H1 (cell line): ENCODE data around the gene SCARB1. TPM values are rescaled to one million over a fixed set of nuclear protein-coding genes. Genes with fewer than 3 reads are reported as not detected.
A peak's percentile ranks its signal among the peaks of the same experiment; 100 is the strongest.

ENCODE experiments used
- CTCF ChIA-PET: fragments of 300-600 bp; sonication (Branson Sonifier 250); formaldehyde crosslinking; loops from one replicate; lab custom pipeline; 2021; ENCODE audit not compliant: partially characterized antibody; lab: Charles Lee
- POLR2A ChIA-PET: fragments of 300-600 bp; sonication (Branson Sonifier 250); formaldehyde crosslinking; loops from one replicate; lab custom pipeline; 2021; ENCODE audit warnings: inconsistent platforms; ENCODE audit not compliant: partially characterized antibody; lab: Charles Lee
- DNase-seq, 2 experiments: peaks; one replicate each; pipeline versions ENCODE4 v3.0.0 to v3.0.0-alpha.2; 2010 to 2022; ENCODE audit warnings: low spot score in 2 of 2, low read depth in 1 of 2, mixed read lengths in 1 of 2
- FAIRE-seq: peaks from 2 replicates; lab custom pipeline; 2011; peaks lifted over from hg19 to GRCh38; lab: Jason Lieb, UNC
- H2AFZ ChIP-seq: 2 replicates; pipeline ENCODE4 v1.8.1; 2012; ENCODE audit warnings: low read length, inconsistent platforms
- H2AK5ac ChIP-seq: 2 replicates; pipeline ENCODE4 v1.6.1; 2013; ENCODE audit warnings: low read depth, low read length
- H2BK120ac ChIP-seq: replicated peaks from 2 replicates; pipeline ENCODE3; 2013; ENCODE audit warnings: low read depth, low read length, inconsistent platforms
- H2BK12ac ChIP-seq: 2 replicates; pipeline ENCODE4 v1.6.1; 2013; ENCODE audit warnings: low read depth, low read length
- H2BK15ac ChIP-seq: 2 replicates; pipeline ENCODE4 v1.6.1; 2013; ENCODE audit warnings: low read length
- H2BK20ac ChIP-seq: 2 replicates; pipeline ENCODE4 v1.6.1; 2013; ENCODE audit warnings: low read length
- H2BK5ac ChIP-seq: 2 replicates; pipeline ENCODE4 v1.6.1; 2013; ENCODE audit warnings: low read depth, low read length
- H3K14ac ChIP-seq: 2 replicates; pipeline ENCODE4 v1.6.1; 2013; ENCODE audit warnings: inconsistent platforms; ENCODE audit not compliant: insufficient read length
- H3K18ac ChIP-seq: 2 replicates; pipeline ENCODE4 v1.6.1; 2013; ENCODE audit warnings: low read length; ENCODE audit errors: extremely low read depth
- H3K23ac ChIP-seq: 2 replicates; pipeline ENCODE4 v1.6.1; 2013; ENCODE audit warnings: inconsistent platforms; ENCODE audit not compliant: insufficient read length
- H3K23me2 ChIP-seq: 2 replicates; pipeline ENCODE4 v1.6.1; 2013; ENCODE audit warnings: low read depth, low read length
- H3K27ac ChIP-seq: 2 replicates; pipeline ENCODE4 v1.6.1; 2011; ENCODE audit warnings: low read depth, low read length, inconsistent platforms
- H3K27me3 ChIP-seq, 4 experiments: replicated peaks in 1 of 4; 1 replicate in 1 of 4; 2 replicates in 3 of 4; pipeline versions ENCODE4 v1.6.1 to v1.8.1; 2011 to 2013; ENCODE audit warnings: low read length in 3 of 4, mild to moderate bottlenecking in 3 of 4, inconsistent platforms in 2 of 4, mixed read lengths in 2 of 4, moderate library complexity in 1 of 4; ENCODE audit not compliant: control insufficient read depth in 3 of 4, insufficient read depth in 3 of 4; ENCODE audit errors: extremely low read depth in 1 of 4
- H3K36me3 ChIP-seq, 4 experiments: 2 replicates each; pipeline versions ENCODE4 v1.6.1 to v1.8.1; 2011 to 2013; ENCODE audit warnings: mild to moderate bottlenecking in 4 of 4, low read length in 3 of 4, moderate library complexity in 2 of 4, control low read depth in 1 of 4, inconsistent platforms in 1 of 4; ENCODE audit not compliant: insufficient read depth in 4 of 4, control insufficient read depth in 2 of 4
- H3K4ac ChIP-seq: replicated peaks from 2 replicates; pipeline ENCODE3; 2013; ENCODE audit warnings: low read length, low read depth, mixed read lengths, inconsistent platforms; ENCODE audit not compliant: insufficient read length
- H3K4me1 ChIP-seq, 4 experiments: replicated peaks in 1 of 4; 1 replicate in 1 of 4; 2 replicates in 3 of 4; pipeline versions ENCODE4 v1.6.1 to v1.8.1; 2011 to 2013; ENCODE audit warnings: low read length in 3 of 4, inconsistent platforms in 2 of 4, mixed read lengths in 1 of 4; ENCODE audit not compliant: insufficient read depth in 4 of 4, control insufficient read depth in 3 of 4
- H3K4me2 ChIP-seq, 2 experiments: 2 replicates each; pipeline versions ENCODE4 v1.6.1 to v1.8.1; 2011 to 2013; ENCODE audit warnings: low read depth in 2 of 2, low read length in 2 of 2, control low read depth in 1 of 2, inconsistent platforms in 1 of 2, mild to moderate bottlenecking in 1 of 2; ENCODE audit not compliant: insufficient read depth in 1 of 2
- H3K4me3 ChIP-seq, 4 experiments: fragments of 200-600, 300-600 bp in 1 of 4; sonication (generic), shearing (Covaris generic), sonication (Bioruptor Twin) in 1 of 4; 2 replicates each; pipeline versions ENCODE4 v1.5.1 to v1.8.1; 2011 to 2016; ENCODE audit warnings: low read length in 4 of 4, low read depth in 3 of 4, control low read depth in 2 of 4, inconsistent platforms in 2 of 4, mild to moderate bottlenecking in 2 of 4, mixed read lengths in 1 of 4, moderate library complexity in 1 of 4; ENCODE audit not compliant: insufficient read depth in 2 of 4; ENCODE audit errors: extremely low read depth in 1 of 4
- H3K56ac ChIP-seq: replicated peaks from 2 replicates; pipeline ENCODE3; 2013; ENCODE audit warnings: low read depth, mild to moderate bottlenecking, mixed read lengths, low read length, inconsistent platforms; ENCODE audit not compliant: insufficient read length
- H3K79me1 ChIP-seq: 2 replicates; pipeline ENCODE4 v1.6.1; 2013; ENCODE audit warnings: low read depth, low read length, control low read depth
- H3K79me2 ChIP-seq, 2 experiments: 2 replicates each; pipeline versions ENCODE4 v1.6.1 to v1.8.1; 2012 to 2013; ENCODE audit warnings: low read length in 2 of 2, mild to moderate bottlenecking in 2 of 2, inconsistent platforms in 1 of 2; ENCODE audit not compliant: insufficient read depth in 2 of 2, control insufficient read depth in 1 of 2
- H3K9ac ChIP-seq, 4 experiments: replicated peaks in 1 of 4; 1 replicate in 1 of 4; 2 replicates in 3 of 4; pipeline versions ENCODE4 v1.6.1 to v1.8.1; 2011 to 2013; ENCODE audit warnings: low read depth in 3 of 4, low read length in 3 of 4, control low read depth in 2 of 4, mild to moderate bottlenecking in 2 of 4, moderate library complexity in 2 of 4, inconsistent platforms in 1 of 4; ENCODE audit errors: extremely low read depth in 1 of 4
- H3K9me3 ChIP-seq, 2 experiments: 2 replicates each; pipeline versions ENCODE4 v1.6.1 to v1.8.1; 2012 to 2013; ENCODE audit warnings: mild to moderate bottlenecking in 2 of 2, moderate library complexity in 2 of 2, control low read depth in 1 of 2, inconsistent platforms in 1 of 2, low read depth in 1 of 2, low read length in 1 of 2, mixed read lengths in 1 of 2; ENCODE audit not compliant: insufficient read depth in 2 of 2
- H4K20me1 ChIP-seq, 2 experiments: replicated peaks in 1 of 2; 2 replicates each; pipeline versions ENCODE3 to v1.8.1; 2011 to 2013; ENCODE audit warnings: inconsistent platforms in 2 of 2, low read length in 2 of 2, mild to moderate bottlenecking in 1 of 2; ENCODE audit not compliant: insufficient read depth in 2 of 2, control insufficient read depth in 1 of 2
- H4K5ac ChIP-seq: 2 replicates; pipeline ENCODE4 v1.6.1; 2013; ENCODE audit warnings: low read length, low read depth, mixed read lengths, inconsistent platforms; ENCODE audit not compliant: insufficient read length
- H4K8ac ChIP-seq: 2 replicates; pipeline ENCODE4 v1.8.0; 2013; ENCODE audit warnings: mild to moderate bottlenecking, moderate library complexity, low read length, inconsistent platforms; ENCODE audit not compliant: insufficient read depth; ENCODE audit errors: extremely low read depth
- H4K91ac ChIP-seq: replicated peaks from 2 replicates; pipeline ENCODE3; 2013; ENCODE audit warnings: low read length, mixed read lengths, inconsistent platforms; ENCODE audit not compliant: insufficient read length
- CEBPB ChIP-seq: IDR thresholded peaks from 2 replicates; pipeline ENCODE4 v1.6.1; 2012; ENCODE audit warnings: low read depth, low read length
- EP300 ChIP-seq, 2 experiments: IDR thresholded peaks; 1 replicate in 1 of 2; 2 replicates in 1 of 2; pipeline ENCODE4 v1.6.1; 2011 to 2012; ENCODE audit warnings: low read depth in 2 of 2, low read length in 2 of 2, mild to moderate bottlenecking in 2 of 2, borderline replicate concordance in 1 of 2, inconsistent platforms in 1 of 2, moderate library complexity in 1 of 2
- GABPA ChIP-seq: IDR thresholded peaks from 2 replicates; pipeline ENCODE4 v1.6.1; 2011; ENCODE audit warnings: mild to moderate bottlenecking, low read length, moderate library complexity, borderline replicate concordance; ENCODE audit not compliant: insufficient read depth
- NANOG ChIP-seq: IDR thresholded peaks from 2 replicates; pipeline ENCODE4 v1.6.1; 2011; ENCODE audit warnings: low read length, low read depth, mild to moderate bottlenecking, inconsistent platforms; ENCODE audit not compliant: insufficient read depth, poor library complexity, severe bottlenecking
- POLR2AphosphoS5 ChIP-seq: IDR thresholded peaks from 2 replicates; pipeline ENCODE4 v1.6.1; 2011; ENCODE audit warnings: low read depth, low read length
- WGBS, 2 experiments: shearing (Covaris generic) in 1 of 2; methylation state at CpG; one replicate each; pipeline versions ENCODE4 v1.1.6 to v1.1.7; 2013 to 2015; ENCODE audit warnings: low lambda C conversion rate in 2 of 2, mixed read lengths in 2 of 2, inconsistent platforms in 1 of 2, low coverage in 1 of 2, missing lambda C conversion rate in 1 of 2; ENCODE audit not compliant: insufficient replicate concordance in 2 of 2, insufficient coverage in 1 of 2, insufficient read length in 1 of 2; ENCODE audit errors: extremely low coverage in 1 of 2, missing lambda C conversion rate in 1 of 2; 5-methylcytosine and 5-hydroxymethylcytosine counted together
- polyA plus RNA-seq, 7 experiments: library from polyadenylated mRNA; depleted of rRNA in 3 of 7; stranded (reverse) in 5 of 7; unstranded in 2 of 7; fragments of >200 nt in 5 of 7; fragments of 200-250 nt in 2 of 7; gene quantifications; 1 replicate in 5 of 7; 2 replicates in 1 of 7; 4 replicates in 1 of 7; pipeline versions ENCODE4 v1.2.1 to v1.2.3, GENCODE V29; 2011 to 2013; ENCODE audit warnings: missing spikeins in 2 of 7, mixed read lengths in 2 of 7
- total RNA-seq: library from RNA; stranded (reverse); fragmentation: NEBNext Ultra II Directional; extraction: Animal tissue kit (Norgen Biotek cat#: 25700); gene quantifications from 2 replicates; pipeline ENCODE4 v1.2.1, GENCODE V29; 2021

The SCARB1 gene
- total and polyA plus RNA-seq, 2 of the 8 experiments (the other 6 are each of a cell fraction or from before 2014, with no cell fraction given): 45.3 to 57.1 TPM

- Histone ChIP-seq H3K9ac (no peak overlapping the region), H3K23ac (no peak overlapping the region), H2BK15ac (no peak overlapping the region), H3K79me2 (no peaks in the 10 kb centered on the region), H3K27me3 (no peaks in the 10 kb centered on the region; a peak in 1 of 7 replicates), H4K8ac (no peak overlapping the region), H3K4me1 (peaks cover 0 to 5% (median 1%) of the 10 kb centered on the region in 4 experiments; a peak in 3 of 7 replicates), H2BK120ac (no peak overlapping the region), H2BK5ac (no peak overlapping the region), H2BK12ac (no peak overlapping the region), H3K23me2 (no peaks in the 10 kb centered on the region), H2AK5ac (no peak overlapping the region), H3K4me2 (no peak overlapping the region), H4K91ac (no peak overlapping the region), H3K56ac (no peak overlapping the region), H3K27ac (no peak overlapping the region), H3K4me3 (no peak overlapping the region), H3K14ac (no peak overlapping the region), H3K18ac (no peak overlapping the region), H3K79me1 (no peaks in the 10 kb centered on the region), H3K4ac (no peak overlapping the region), H2BK20ac (no peak overlapping the region), H4K5ac (no peak overlapping the region), H2AFZ (no peak overlapping the region), H3K9me3 (no peaks in the 10 kb centered on the region), H3K36me3 (peaks cover 0 to 4% (median 0%) of the 10 kb centered on the region in 4 experiments; a peak in 3 of 8 replicates), H4K20me1 (no peaks in the 10 kb centered on the region)
- FAIRE-seq (no peak), DNase-seq (no peak)
- no peak for TF ChIP-seq POLR2AphosphoS5
- TF ChIP-seq CEBPB: peak; percentile 92
- no peak for TF ChIP-seq GABPA
- no peak for TF ChIP-seq NANOG
- no peak for TF ChIP-seq EP300 (IDR thresholded peaks at IDR 0.05; ENCODE audit: borderline replicate concordance in 1 of 2, low read depth in 2 of 2, low read length in 2 of 2)
- ChIA-PET POLR2A (interaction anchor here (1.2 kb wide), 1 partner anchor 80 kb away, joined by 4 read pairs; no protein-coding TSS in a partner anchor), CTCF (interaction anchor here (1.3 kb wide), 2 partner anchors 14 to 116 kb away, joined by 3 to 5 read pairs; no protein-coding TSS in a partner anchor)
- 85% methylated on average over 2 of the region's 2 CpGs; no CpG with 5 or more reads in 1 of the 2 experiments for WGBS, 2 experiments
These were observed 81.5 kb downstream of the SCARB1 start for GRCh38 chr12:124782132-124782531.
